ENCODE measurements around the gene SLC25A53.

The SLC25A53 gene

GRCh38 chrX:104134583-104135261 lies 22.1 kb downstream of the SLC25A53 start:
- H3K27ac ChIP-seq: no peak overlapping the region
- TF ChIP-seq CTCF (conservative IDR thresholded peaks at IDR 0.05) (no peak), ZFX (IDR thresholded peaks at IDR 0.05) (no peak)

GRCh38 chrX:104130808-104131207 lies 26.0 kb downstream of the SLC25A53 start:
- TF ChIP-seq CTCF (conservative IDR thresholded peaks at IDR 0.05): no peak
- no peak for TF ChIP-seq ZFX (IDR thresholded peaks at IDR 0.05)
- no peak overlapping the region for H3K27ac ChIP-seq

- TF ChIP-seq CTCF (conservative IDR thresholded peaks at IDR 0.05) (no peak), ZFX (IDR thresholded peaks at IDR 0.05) (no peak)
- H3K27ac ChIP-seq: no peak overlapping the region
Measured at GRCh38 chrX:104126856-104127255, 30.0 kb downstream of the SLC25A53 start.

GRCh38 chrX:104122829-104123228 lies 34.0 kb downstream of the SLC25A53 start:
- no peak for TF ChIP-seq CTCF (conservative IDR thresholded peaks at IDR 0.05)
- no peak for TF ChIP-seq ZFX (IDR thresholded peaks at IDR 0.05)
- H3K27ac ChIP-seq: no peak overlapping the region

- no peak overlapping the region for H3K27ac ChIP-seq
- TF ChIP-seq ZFX (IDR thresholded peaks at IDR 0.05): no peak
- no peak for TF ChIP-seq CTCF (conservative IDR thresholded peaks at IDR 0.05)
Measured at GRCh38 chrX:104118765-104119164, 38.0 kb downstream of the SLC25A53 start.

- TF ChIP-seq ZFX (IDR thresholded peaks at IDR 0.05) (no peak), CTCF (conservative IDR thresholded peaks at IDR 0.05) (no peak)
- H3K27ac ChIP-seq: no peak overlapping the region
Measured at GRCh38 chrX:104117759-104118158, 39.0 kb downstream of the SLC25A53 start.

- TF ChIP-seq CTCF (conservative IDR thresholded peaks at IDR 0.05) (peak; percentile 70), ZFX (IDR thresholded peaks at IDR 0.05) (no peak)
- no peak overlapping the region for H3K27ac ChIP-seq
Measured at GRCh38 chrX:104113222-104113965, 43.4 kb downstream of the SLC25A53 start.
